ENCODE data around the gene DPH7. TPM values are rescaled to one million over a fixed set of nuclear protein-coding genes. Genes with fewer than 3 reads are reported as not detected.
A peak's percentile ranks its signal among the peaks of the same experiment; 100 is the strongest.
"Not testable (repeated sequence)": the region's sequence is repeated elsewhere in the genome, so short reads cannot be mapped to it uniquely, and the experiment has no call there.

DPH7 gene
- total RNA-seq, 1 experiment from 2014 or later, result 16.1 TPM

GRCh38 chr9:137606005-137606621 lies 27.4 kb upstream of the DPH7 start:
- no peak for DNase-seq (ENCODE audit: low spot score)

DNA sequence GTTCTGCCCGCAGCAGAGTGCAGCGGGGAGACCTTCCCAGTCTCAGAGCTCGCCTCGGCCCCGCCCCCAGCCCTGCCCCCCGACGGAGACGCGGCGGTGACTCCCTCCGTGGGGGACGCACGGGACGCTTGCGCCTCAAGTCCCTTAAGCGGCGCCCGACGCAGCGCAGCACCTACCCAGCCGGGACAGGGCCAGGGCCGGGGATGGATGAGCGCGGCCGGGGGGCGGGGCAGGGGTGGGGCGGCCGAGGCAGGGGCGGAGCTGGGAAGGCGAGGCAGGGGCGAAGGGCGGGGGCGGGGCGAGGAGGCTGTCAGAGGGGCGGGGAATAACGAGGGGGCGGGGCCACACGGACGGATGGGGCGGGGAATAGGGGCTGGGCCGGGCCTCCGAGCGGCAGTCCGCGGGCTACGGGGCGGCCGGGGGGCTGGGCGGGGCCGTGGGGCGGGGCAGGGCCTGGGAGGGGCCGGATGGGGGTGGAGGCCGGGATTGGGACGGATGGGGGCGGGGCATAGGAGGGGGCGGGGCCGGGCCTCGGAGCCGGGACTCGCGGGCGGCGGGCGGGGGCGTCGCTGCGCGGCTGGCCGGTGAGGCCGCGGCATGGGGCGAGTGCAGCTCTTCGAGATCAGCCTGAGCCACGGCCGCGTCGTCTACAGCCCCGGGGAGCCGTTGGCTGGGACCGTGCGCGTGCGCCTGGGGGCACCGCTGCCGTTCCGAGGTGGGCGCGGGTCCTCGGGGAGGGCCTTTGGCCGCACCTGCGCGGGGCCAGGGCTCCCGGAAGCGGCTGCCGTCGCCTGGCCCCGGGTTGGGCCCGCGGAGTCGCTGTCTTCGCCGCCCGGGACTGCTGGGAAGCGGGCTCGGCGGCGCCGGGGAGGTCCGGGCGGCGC lies 26.6 kb upstream of the DPH7 start, which contains the start of gene ARRDC1:
TSS of gene ARRDC1 (plus strand) at position 566 of the 884 bp plus-strand sequence. CDS start at position 598, 32 bp downstream.
- DNase-seq (ENCODE audit: low spot score), result peak; percentile 90

DNA sequence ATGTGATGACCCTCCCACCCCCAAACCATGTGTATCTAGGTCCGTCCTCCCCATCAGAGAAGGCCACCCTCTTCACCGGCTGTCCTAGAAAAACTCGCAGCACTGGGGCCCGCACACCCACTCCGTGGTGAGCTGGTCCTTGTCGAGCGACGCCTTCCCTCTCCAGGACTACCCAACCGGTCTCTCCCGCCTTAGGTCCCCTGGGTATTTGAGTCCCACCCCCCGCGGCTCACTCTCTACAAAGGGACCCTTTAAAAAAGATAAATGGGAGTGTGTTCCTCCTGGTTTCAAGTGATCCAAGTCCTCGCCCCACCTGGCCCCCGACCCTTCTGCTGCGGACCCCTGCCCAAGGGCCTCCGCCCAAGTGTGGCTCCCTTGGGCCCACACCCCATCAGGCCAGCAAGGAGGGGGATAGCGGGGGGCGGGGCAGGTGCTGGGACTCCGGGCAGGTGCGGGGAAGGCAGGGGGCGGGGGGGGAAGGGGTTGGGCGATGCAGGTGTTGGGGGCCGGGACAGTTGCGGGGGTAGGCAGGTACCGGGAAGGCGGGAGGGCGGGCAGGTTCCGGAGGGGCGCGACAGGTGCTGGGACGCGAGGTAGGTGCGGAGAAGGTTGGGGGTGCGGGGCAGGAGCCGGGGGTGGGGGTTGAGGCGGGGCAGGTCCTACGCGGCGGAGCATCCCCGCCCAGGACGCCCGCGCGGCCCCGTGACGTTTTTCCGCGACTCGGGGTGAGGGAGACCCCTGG lies 25.8 kb upstream of the DPH7 start:
- DNase-seq (ENCODE audit: low spot score), result no peak

- no peak for DNase-seq (ENCODE audit: low spot score)
Measured at GRCh38 chr9:137603879-137604278, 25.2 kb upstream of the DPH7 start.

- DNase-seq (ENCODE audit: low spot score), result no peak
Measured at GRCh38 chr9:137602661-137603060, 23.9 kb upstream of the DPH7 start.

DNA sequence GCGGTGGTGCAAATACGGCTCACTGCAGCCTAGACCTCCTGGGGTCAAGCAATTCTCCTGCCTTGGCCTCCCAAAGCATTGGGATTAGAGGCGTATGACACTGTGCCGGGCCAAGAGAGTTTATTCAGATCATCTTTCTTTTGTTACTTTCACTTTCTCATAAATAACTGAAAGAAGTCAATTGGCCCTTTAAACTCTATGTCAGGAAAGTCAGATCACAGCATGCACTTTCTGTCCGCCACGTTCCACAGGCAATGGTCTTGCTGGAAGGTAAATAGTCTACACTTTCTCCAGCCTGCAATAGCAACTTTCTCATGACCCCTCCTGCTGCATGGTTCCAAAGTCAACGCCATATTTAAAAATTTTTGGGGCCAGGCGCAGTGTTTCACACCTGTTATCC lies 20.2 kb upstream of the DPH7 start:
- DNase-seq (ENCODE audit: low spot score), result no peak

- not testable (repeated sequence) for DNase-seq (ENCODE audit: low spot score)
Measured at GRCh38 chr9:137596577-137596976, 17.9 kb upstream of the DPH7 start.

DNA sequence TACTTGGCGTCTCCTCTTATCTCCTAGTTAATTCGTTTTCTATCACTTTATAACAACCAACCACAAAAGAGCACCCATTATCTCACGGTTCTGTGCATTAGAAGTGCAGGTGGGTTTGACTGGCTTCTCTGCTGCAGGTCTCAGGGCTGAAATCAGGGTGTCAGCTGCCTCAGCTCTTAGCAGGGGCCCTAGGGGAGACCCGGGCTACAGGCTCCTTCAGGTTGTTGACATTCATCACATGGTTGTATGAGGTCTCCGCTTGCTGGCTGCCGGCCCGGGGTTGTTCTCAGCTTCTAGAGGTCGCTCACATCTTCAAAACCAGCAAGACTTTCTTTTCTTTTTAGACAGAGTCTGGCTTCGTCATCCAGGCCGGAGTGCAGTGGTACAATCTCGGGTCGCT lies 14.5 kb upstream of the DPH7 start:
- no peak for DNase-seq (ENCODE audit: low spot score)

- DNase-seq (ENCODE audit: low spot score), result no peak
Measured at GRCh38 chr9:137592767-137593166, 14.0 kb upstream of the DPH7 start.

GRCh38 chr9:137590469-137591383 lies 12.0 kb upstream of the DPH7 start, which contains the start of gene ZMYND19:
ZMYND19 (minus strand) TSS chr9:137590512; CDS start chr9:137590263, 249 bp downstream.
- DNase-seq (ENCODE audit: low spot score), result peak; percentile 66

- no peak for DNase-seq (ENCODE audit: low spot score)
Measured at GRCh38 chr9:137590123-137590468, 11.4 kb upstream of the DPH7 start.

DNA sequence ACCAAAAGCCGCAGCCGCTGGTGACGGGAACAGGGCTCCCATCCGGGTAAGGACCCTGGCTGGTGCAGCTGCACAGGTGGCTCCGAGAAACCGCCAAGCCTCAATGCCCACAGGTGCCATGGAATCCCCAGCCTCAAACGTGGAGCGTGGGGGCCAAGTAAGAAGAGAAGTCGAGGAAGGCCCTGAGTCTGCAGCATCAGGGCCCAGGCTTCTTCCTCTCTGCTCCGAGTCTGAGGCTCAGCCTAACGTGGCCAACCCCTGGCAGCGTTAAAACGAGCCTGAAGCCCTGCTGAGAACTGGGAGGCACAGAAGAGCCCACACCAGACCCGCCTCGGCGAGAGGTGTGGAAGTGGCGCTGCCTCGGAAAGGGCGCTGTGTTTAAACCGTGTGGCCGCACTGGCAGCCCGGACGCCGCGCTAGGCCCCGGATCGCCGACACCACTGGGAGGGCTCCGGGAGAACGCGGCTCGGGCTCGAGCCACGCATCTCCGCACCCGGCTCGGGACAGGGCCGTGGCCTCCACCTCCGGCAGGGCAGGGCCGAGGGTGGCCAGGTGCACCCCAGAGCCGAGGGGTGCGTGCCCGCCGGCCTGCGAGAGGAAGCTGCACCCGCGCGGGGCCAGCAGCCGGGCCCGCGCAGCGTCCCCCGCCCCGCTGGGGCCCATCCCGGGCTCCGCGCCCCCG lies 10.9 kb upstream of the DPH7 start:
- DNase-seq (ENCODE audit: low spot score), result no peak

DNA sequence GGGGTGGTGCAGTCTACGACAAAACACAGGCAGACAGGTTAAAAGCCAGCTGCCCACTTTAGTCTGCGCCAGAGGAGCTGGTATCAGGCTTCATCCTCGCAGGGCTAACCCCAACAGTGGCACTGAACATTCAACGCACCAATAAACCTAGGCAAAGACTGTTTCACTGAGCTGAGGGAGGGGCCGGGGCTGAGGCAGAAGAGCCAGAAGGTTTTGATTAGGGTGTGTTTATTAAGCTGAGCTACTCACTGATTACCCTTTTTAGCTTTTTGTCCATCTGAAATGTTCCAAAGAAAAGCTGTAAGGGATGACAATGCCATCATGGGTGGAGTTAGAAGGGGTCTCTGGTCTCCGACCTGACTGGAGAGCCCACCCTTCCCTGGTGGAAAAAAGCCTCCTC lies 10.2 kb upstream of the DPH7 start:
- no peak for DNase-seq (ENCODE audit: low spot score)

DNA sequence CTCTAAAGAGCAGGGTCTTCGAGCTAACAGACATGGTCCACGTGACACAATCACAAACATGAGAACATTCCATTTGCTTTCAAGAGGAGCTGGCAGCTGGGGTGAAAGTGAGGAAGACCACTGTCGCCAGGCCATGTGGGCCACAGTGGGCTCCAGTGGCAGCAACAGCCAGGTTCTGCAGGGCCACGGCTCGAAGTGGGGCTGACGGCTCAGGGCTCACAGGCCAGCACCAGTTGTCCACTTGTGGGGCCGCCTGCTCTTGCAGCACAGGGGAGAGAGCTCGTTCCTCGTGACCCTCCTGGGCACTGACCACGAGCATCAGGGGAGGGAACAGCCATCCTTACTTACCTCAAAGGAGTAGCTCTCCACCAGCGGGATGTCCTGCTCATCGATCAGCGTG lies 9.6 kb upstream of the DPH7 start:
- no peak for DNase-seq (ENCODE audit: low spot score)

DNA sequence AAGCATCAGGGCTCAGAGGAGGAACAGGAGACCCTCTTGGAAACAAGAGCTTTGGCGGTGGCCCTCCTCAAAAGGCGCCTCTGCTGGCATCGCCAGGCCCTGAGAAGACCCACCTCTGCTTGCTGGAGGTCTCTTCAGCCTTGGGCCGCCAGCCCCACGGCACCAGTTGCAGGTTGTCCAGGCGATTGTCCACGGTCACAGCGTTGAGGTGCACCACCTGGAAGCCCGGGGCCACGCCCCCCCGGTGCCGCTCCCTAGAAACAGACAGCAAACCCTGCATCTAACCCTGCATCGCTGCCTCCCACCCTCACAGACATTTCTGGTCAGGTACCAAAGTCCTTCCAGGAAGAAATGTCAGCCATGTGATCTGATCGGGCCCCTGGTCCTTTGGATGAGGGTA lies 8.1 kb upstream of the DPH7 start:
- no peak for DNase-seq (ENCODE audit: low spot score)

DNA sequence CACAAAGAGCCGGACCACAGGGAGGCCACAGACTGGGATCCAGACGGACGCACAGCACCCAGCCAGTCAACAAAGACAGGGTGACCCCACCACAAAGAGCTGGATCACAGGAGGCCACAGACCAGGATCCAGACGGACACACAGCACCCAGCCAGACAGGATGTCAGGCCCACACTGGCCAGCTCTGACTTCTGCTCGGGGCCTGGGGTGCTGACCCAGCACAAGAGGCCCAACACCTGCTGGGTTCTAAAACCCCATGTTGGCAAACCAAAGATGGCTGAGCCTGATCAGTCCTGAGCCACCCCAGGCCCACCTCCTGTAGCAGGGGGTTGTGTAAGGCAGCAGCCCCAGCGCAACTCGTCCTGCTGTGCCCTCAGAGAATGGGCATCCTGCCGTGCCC lies 5.2 kb upstream of the DPH7 start:
- no peak for DNase-seq (ENCODE audit: low spot score)

GRCh38 chr9:137583347-137583746 lies 4.6 kb upstream of the DPH7 start:
- no peak for DNase-seq (ENCODE audit: low spot score)

- no peak for DNase-seq (ENCODE audit: low spot score)
Measured at GRCh38 chr9:137582286-137582860, 3.6 kb upstream of the DPH7 start.

GRCh38 chr9:137581361-137582285 lies 2.9 kb upstream of the DPH7 start:
- DNase-seq (ENCODE audit: low spot score), result no peak

All from H4 (cell line).